Prostate gland (tissue), 2 donors: ENCODE measurements around the gene LGI4. TPM values are rescaled to one million over a fixed set of nuclear protein-coding genes. Genes with fewer than 3 reads are reported as not detected.
A peak's percentile ranks its signal among the peaks of the same experiment; 100 is the strongest.

Experiments
- DNase-seq: peaks from one replicate; pipeline ENCODE4 v3.0.0-alpha.2; 2019; ENCODE audit warnings: low spot score
- H3K27ac ChIP-seq, 2 donors: fragments of 200-600 bp; sonication (generic); 2 replicates each; pipeline ENCODE4 v1.5.1; 2017 to 2019
- H3K27me3 ChIP-seq: fragments of 200-600 bp; sonication (generic); replicated peaks from 2 replicates; pipeline ENCODE4 v1.5.1; 2019; ENCODE audit not compliant: insufficient read depth
- H3K36me3 ChIP-seq, 2 donors: fragments of 200-600 bp; sonication (generic); 1 replicate in 1 of 2; 2 replicates in 1 of 2; pipeline versions ENCODE4 v1.5.1 to v1.8.1; 2017 to 2019
- H3K4me1 ChIP-seq: fragments of 200-600 bp; sonication (generic); replicated peaks from 2 replicates; pipeline ENCODE4 v1.5.1; 2019
- H3K4me3 ChIP-seq, 2 donors: fragments of 200-600 bp; sonication (generic); 2 replicates each; pipeline ENCODE4 v1.5.1; 2017 to 2019
- H3K9me3 ChIP-seq: fragments of 200-600 bp; sonication (generic); 2 replicates; pipeline ENCODE4 v1.5.1; 2017
- CTCF ChIP-seq, 4 experiments: fragments of 200-600 bp in 2 of 4; fragments of 450-650 bp in 2 of 4; sonication (generic) in 2 of 4; IDR thresholded peaks; 1 replicate in 3 of 4; 2 replicates in 1 of 4; pipeline ENCODE4 v1.5.1; 2016 to 2019; ENCODE audit warnings: antibody characterized with exemption in 4 of 4, mild to moderate bottlenecking in 2 of 4, moderate library complexity in 2 of 4
- POLR2A ChIP-seq: fragments of 450-650 bp; IDR thresholded peaks from one replicate; pipeline ENCODE4 v1.6.1; 2016; ENCODE audit warnings: antibody characterized with exemption, mild to moderate bottlenecking
- POLR2AphosphoS5 ChIP-seq: sonication (generic); formaldehyde crosslinking; IDR thresholded peaks from one replicate; pipeline ENCODE4 v1.6.1; 2017; ENCODE audit warnings: antibody characterized with exemption
- WGBS: methylation state at CpG from one replicate; pipeline ENCODE4 v1.1.5; 2018; 5-methylcytosine and 5-hydroxymethylcytosine counted together
- intact Hi-C: fragments of 100-400 bp; cut with DNase I; formaldehyde crosslinking; loops from one replicate; pipeline ENCODE4 v1.14.2; 2022
- total RNA-seq, 2 donors: library from RNA; depleted of rRNA; stranded (reverse); fragments of >200 nt; gene quantifications; one replicate each; pipeline ENCODE4 v1.1.0, GENCODE V29; 2016

LGI4 gene
- 10 to 100 TPM in 1 of 2 donors, 1 to 10 TPM in 1; 9.1 to 16.3 TPM for total RNA-seq

- no peaks in the 10 kb centered on the region for H3K36me3 ChIP-seq
Observed at GRCh38 chr19:35134601-35135242, at the start of gene LGI4. Gene LGI4, minus strand, starts transcription at chr19:35135059. Its CDS starts 379 bp downstream, at chr19:35134680.

GRCh38 chr19:35184267-35184666, 49.4 kb upstream of the LGI4 start:
- no peaks in the 10 kb centered on the region for H3K36me3 ChIP-seq
- no peaks in the 10 kb centered on the region for H3K9me3 ChIP-seq
- 96% methylated on average over 1 of the region's 1 CpG for WGBS
- no peak overlapping the region for H3K4me3 ChIP-seq
- H3K27ac ChIP-seq, result no peak overlapping the region
- H3K27me3 ChIP-seq, result no peaks in the 10 kb centered on the region
- TF ChIP-seq CTCF (IDR thresholded peaks at IDR 0.05), result no peak
- no peak for TF ChIP-seq POLR2A
- TF ChIP-seq POLR2AphosphoS5, result no peak
- no peaks in the 10 kb centered on the region for H3K4me1 ChIP-seq
- intact Hi-C loops, result no loop called here
- DNase-seq, result no peak

More at GRCh38 chr19:35134601-35135242, at the start of gene LGI4:
- Histone ChIP-seq H3K4me3 (peak within 1 kb of the TSS in 1 of 2 donors; percentile 8), H3K4me1 (peaks cover 15% of the 10 kb centered on the region), H3K27ac (peak within 1 kb of the TSS; percentile 65 to 73), H3K27me3 (no peaks in the 10 kb centered on the region), H3K9me3 (no peaks in the 10 kb centered on the region)
- intact Hi-C loops, result loop anchor here (1.0 kb wide), 1 partner anchor 20 kb away; no protein-coding TSS in a partner anchor
- DNase-seq, result no peak
- TF ChIP-seq POLR2A (no peak), POLR2AphosphoS5 (no peak), CTCF (IDR thresholded peaks at IDR 0.05) (no peak)
- WGBS, result 66% methylated on average over 15 of the region's 15 CpGs

GRCh38 chr19:35181387-35181786, 46.5 kb upstream of the LGI4 start:
- WGBS, result 73% methylated on average over 1 of the region's 1 CpG
- Histone ChIP-seq H3K4me3 (no peak overlapping the region), H3K27ac (no peak overlapping the region), H3K36me3 (no peaks in the 10 kb centered on the region), H3K4me1 (no peaks in the 10 kb centered on the region), H3K9me3 (no peaks in the 10 kb centered on the region), H3K27me3 (no peaks in the 10 kb centered on the region)
- intact Hi-C loops, result no loop called here
- no peak for DNase-seq
- no peak for TF ChIP-seq POLR2AphosphoS5
- TF ChIP-seq CTCF (IDR thresholded peaks at IDR 0.05), result no peak
- TF ChIP-seq POLR2A, result no peak

GRCh38 chr19:35179830-35180229, 45.0 kb upstream of the LGI4 start:
- H3K27ac ChIP-seq, result no peak overlapping the region
- intact Hi-C loops, result no loop called here
- H3K4me1 ChIP-seq, result no peaks in the 10 kb centered on the region
- TF ChIP-seq POLR2AphosphoS5, result no peak
- no peak for TF ChIP-seq CTCF (IDR thresholded peaks at IDR 0.05)
- TF ChIP-seq POLR2A, result no peak
- H3K27me3 ChIP-seq, result no peaks in the 10 kb centered on the region
- 84% methylated on average over 3 of the region's 3 CpGs for WGBS
- DNase-seq, result no peak
- H3K9me3 ChIP-seq, result no peaks in the 10 kb centered on the region
- no peak overlapping the region for H3K4me3 ChIP-seq
- no peaks in the 10 kb centered on the region for H3K36me3 ChIP-seq

GRCh38 chr19:35178701-35179100, 43.8 kb upstream of the LGI4 start:
- Histone ChIP-seq H3K27me3 (no peaks in the 10 kb centered on the region), H3K9me3 (no peaks in the 10 kb centered on the region), H3K4me3 (no peak overlapping the region), H3K27ac (no peak overlapping the region), H3K4me1 (no peaks in the 10 kb centered on the region), H3K36me3 (no peaks in the 10 kb centered on the region)
- no peak for DNase-seq
- intact Hi-C loops, result no loop called here
- TF ChIP-seq CTCF (IDR thresholded peaks at IDR 0.05) (no peak), POLR2A (no peak), POLR2AphosphoS5 (no peak)
- 67% methylated on average over 2 of the region's 2 CpGs for WGBS
